Measurements from ENCODE around the gene LPP.

- TF ChIP-seq CTCF (IDR thresholded peaks at IDR 0.05 in 4 of 5, conservative IDR thresholded peaks at IDR 0.05 in 1 of 5) (no peak), POLR2A (IDR thresholded peaks at IDR 0.05) (no peak)
Observed at GRCh38 chr3:188214442-188214841, 60.5 kb downstream of the LPP start.

Measured in gastrocnemius medialis (tissue), 4 donors.